NOMO-1 treated with DMSO at 0.1 percent for 48 hours (cell line): Measurements from ENCODE around the gene ABCA5.
A peak's percentile ranks its signal among the peaks of the same experiment; 100 is the strongest.
"Not testable (repeated sequence)": the region's sequence is repeated elsewhere in the genome, so short reads cannot be mapped to it uniquely, and the experiment has no call there.

ENCODE experiments used
- DNase-seq: peaks from one replicate; lab custom pipeline; 2025; ENCODE audit not compliant: unreplicated experiment; lab: John Stamatoyannopoulos, UW

ABCA5 gene

GRCh38 chr17:69222707-69223258, 104.2 kb downstream of the ABCA5 start:
- DNase-seq, result no peak

- DNase-seq, result no peak
These were observed 106.8 kb downstream of the ABCA5 start for GRCh38 chr17:69220098-69220497.

- no peak for DNase-seq
These were observed 107.9 kb downstream of the ABCA5 start for GRCh38 chr17:69218986-69219385.

- DNase-seq, result no peak
These were observed 113.7 kb downstream of the ABCA5 start for GRCh38 chr17:69213059-69213813.

DNA sequence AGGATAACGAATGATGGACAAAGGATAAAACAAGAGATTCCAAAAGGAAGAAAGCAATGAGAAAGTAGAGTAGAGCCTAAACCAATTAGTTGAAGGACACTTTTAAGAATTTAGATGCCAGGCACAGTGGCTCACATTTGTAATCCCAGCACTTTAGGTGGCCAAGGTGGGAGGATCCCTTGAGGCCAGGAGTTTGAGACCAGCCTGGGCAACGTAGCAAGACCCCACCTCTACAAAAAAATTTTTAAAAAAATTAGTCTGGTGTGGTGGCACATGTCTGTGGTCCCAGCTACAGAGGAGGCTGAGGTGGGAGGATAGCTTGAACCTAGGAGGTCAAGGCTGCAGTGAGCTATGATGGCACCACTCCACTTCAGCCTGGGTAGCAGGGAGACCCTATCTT, 118.3 kb downstream of the ABCA5 start:
- no peak for DNase-seq

- peak; percentile 51 for DNase-seq
These were observed 119.8 kb downstream of the ABCA5 start for GRCh38 chr17:69207151-69207550.

GRCh38 chr17:69198238-69198637, 128.7 kb downstream of the ABCA5 start:
- DNase-seq, result no peak

GRCh38 chr17:69196105-69196653, 130.8 kb downstream of the ABCA5 start:
- not testable (repeated sequence) for DNase-seq
